ENCODE results near the gene KCTD19.

KCTD19 gene

DNA sequence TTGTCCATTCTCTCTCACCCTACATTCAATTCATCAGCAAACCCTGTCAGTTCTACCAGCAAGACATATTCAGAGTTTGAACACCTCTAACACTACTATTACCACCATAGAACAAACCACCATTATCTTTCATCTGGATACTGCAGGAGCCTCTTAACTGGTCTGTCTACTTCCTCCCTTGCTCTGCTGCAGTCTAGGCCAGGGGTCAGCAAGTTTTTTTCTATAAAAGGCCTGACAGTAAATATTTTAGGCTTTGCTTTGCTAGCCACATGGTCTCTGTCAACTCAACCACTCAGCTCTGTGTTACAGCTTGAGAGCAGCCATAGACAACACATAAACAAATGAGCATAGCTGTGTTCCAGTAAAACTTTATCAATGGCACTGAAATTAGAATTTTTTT lies 13.8 kb downstream of the KCTD19 start:
- DNase-seq: no peak

DNA sequence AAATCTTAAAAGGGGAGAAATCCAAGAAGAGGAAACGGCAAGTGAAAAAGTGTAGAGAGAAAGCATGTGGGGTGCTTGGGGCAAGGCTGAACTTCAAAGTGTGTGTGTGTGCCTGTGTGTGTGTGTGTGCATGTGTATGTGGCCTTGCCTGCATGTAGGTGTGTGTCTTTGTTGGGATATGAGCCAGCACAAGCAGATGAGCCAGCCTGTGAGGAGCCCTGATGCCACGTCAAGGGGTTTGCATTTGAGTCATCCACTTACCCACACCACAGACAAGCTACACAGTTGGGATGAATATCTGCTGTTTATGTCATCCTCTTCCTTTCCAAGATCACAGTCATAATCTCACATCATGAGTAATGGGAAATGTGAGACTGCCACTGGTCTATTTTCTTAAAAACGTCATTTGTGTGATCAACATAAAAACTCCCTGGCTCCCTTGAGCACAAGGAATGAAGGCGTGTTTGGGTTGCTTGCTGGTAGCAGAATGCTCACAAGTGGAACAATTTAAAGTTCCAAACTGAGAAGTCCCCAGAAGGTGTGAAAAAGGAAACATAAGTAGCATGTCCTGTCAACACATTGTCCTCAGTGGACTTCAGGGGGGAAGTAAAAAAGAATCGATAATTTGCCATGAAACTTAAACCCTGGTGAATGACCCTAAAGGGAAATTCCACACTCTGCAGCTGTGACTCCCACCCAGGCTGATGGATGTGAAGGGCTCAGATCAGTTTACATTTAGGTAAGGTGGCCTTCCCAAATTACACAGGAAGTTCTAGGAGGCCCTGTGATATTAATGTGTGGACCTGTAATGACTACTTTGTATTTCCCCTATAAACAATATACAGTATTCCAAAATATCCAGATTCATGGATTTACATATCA lies 14.7 kb downstream of the KCTD19 start:
- DNase-seq: no peak

DNA sequence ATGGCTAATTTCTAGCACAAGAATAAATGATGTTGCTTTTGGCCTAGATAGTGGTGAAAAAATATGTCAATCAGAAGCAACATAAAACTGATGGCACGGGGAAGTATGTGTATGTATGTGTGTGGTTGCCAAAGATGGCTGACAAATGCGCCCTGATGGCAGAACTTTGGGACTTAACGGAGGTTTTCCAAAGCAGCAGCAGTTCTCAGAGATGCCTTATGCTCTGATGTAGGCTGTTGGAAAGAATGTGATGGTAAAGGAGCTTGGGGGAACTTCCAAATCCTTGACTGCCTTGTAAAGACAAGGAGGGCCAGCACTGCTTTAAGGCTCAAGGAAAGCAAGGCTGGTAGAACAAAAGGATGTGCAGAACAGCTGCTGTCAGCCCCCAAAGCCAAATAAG lies 16.0 kb downstream of the KCTD19 start:
- DNase-seq: no peak

DNA sequence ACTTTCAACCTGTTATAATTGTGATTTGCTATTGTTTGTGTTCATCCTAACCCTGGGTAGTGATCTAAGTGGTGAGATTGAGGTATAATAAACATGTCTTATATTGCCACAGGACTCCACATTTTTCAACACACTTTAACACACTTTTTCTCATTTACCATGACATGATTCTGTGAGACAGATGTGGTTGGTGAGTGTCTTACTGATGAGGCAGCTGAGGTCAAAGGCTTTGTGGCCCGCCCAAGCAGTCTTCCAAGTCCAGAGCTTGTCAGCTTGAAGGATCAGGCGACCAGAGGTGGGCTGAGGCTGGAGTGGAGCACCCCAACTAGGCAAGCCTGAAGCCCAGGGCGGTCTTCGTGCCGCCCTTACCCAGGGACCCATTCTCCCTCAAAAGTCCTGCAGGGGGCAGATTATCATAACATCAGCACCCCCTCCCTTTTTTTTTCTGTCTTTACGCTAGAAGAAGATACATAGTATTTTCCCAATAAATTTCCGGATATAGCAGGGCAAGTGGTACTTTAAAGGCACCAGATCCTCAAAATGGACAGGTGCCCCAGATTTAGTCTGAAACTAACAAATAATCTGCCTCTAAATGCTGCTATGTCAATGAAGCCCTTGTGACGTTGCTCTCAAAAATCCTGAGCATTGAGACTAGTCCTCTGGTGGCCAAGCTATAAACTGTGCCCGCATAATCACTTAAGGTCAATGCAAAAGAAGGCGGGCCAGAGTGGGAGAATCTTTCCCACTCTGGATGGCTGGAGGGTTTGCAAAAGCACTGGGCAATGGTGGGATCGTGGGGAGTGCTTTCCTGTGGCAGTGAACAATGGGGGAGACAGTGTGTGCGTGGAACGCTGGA lies 21.1 kb downstream of the KCTD19 start:
- DNase-seq: no peak

DNA sequence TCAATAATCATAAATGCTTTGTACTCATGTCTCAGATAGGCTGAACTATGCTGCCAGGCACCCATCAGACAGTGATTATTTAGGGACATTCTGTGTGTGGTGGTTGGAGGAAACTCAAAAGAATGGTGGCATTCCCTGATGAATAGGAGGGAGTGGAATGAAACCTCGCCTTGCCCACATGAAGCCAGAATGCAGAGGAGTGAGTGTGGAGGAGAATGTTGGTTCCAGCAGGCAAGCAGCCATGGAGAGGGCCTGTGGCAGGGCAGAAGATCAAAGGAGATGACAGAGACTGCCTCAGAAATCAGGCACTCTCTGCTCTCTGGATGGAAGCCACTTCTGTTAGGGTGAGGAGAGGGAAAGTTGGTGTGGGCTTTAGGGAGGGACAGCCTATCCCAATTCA lies 22.5 kb downstream of the KCTD19 start:
- DNase-seq: no peak

DNA sequence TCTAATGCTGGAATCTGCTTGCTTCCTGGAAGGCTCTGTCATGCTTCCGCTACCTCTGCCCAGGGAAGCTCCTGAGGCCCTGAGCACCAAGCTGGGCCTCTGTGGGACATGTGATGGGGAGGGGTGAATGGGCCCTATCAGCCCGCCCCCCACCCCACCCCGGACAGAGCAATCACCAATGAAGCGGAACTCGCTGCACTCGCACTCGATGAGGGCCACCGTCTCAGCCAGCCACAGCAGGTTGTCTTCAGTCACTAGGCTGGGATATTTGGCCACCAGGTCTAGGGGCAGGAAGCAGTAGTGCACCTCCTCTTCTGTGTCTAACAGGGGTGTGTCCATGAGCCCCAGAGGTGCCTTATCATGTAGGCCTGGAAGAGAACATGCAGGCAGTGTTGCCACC lies 23.6 kb downstream of the KCTD19 start:
- DNase-seq: no peak

DNA sequence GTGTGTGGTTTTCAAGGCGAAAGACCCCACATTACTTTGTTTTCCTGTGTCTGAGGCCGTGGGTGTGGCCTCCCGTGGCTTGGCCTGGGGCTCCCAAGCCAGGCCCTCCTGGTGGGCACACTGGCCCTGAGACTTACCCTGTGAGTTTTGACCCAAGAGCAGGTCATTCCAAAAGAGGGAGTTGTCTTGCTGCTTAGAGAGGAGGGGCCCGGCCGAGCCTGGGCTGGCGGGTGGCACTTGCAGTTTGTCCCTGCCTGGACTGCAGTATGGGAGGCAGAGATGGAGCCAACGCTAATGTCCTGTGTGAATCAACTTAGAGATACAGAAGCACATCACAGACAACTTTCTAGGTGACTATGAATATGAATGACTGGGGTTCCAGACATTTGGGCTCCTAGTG lies 24.5 kb downstream of the KCTD19 start:
- DNase-seq: no peak

DNA sequence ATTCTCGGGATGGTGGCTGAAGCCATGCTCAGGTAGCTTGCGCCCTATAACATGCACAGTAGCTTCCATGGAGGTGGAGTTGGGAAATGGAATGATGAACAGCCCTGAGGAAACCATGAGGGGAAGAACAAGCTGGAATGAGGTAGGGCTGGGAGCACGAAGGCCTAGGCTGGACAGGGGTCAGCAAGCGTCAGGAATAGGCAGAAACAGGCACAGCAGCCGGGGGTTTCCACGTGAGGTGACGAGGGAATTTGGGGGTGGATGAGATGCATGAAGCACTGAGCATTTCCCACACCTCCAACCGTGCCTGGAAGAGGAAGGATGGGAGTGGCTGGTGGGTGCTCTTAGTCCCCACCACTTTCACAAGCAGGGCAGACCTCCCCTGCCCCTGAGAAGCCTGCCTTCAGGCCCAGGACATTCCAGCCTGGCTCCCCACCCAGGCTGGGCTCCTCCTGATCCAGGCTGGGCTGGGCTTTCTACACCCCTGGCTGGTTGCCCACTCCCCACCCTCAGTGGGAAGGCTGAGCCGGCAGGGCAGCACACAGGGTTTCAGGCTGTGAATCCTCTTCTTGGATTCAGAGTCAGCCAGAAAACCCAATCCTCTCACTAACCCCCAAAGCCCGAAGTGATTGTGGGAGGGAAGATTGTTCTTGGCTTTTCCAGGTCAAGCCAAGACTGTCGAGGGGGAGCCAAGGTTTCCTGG lies 25.3 kb downstream of the KCTD19 start:
- DNase-seq: no peak

DNA sequence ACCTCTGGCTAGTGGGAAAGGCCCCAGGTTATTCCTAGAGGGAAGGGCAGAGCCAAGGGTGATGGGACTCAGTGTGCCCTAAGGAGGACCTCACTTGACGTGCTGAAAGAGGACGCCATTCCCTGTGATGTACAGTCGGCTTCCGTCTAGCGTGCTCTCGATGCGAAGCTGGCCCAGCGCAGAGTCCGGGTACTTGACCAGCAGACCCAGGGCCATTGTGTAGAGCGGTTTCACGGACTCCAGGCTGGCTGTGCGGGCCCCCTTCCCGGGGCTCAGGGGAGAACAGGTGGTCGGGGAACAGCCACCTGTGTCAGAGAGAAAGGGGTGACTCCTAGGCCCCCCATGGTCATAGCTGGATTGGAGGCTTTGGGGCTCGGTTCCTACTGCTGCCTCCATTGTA lies 27.3 kb downstream of the KCTD19 start:
- DNase-seq: no peak

DNA sequence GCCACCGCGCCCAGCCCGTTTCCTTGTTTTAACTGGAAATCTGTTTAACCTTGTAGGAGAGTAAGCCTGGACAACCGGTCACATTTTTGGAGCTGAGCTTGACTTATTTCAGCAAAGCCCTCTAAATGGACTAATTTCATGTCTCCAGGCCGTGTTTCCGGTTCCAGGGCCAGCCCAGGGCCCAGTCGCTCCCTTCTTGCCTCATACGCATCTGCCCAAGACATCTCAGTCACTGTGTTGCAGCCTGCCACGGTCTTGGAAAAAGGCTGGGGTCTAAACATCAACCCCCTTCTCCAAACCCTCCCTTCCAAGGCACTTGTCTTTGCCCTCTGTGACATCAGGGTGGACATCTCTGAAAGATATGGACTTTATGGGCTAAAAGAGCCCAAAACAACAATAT lies 28.3 kb downstream of the KCTD19 start:
- DNase-seq: no peak

DNA sequence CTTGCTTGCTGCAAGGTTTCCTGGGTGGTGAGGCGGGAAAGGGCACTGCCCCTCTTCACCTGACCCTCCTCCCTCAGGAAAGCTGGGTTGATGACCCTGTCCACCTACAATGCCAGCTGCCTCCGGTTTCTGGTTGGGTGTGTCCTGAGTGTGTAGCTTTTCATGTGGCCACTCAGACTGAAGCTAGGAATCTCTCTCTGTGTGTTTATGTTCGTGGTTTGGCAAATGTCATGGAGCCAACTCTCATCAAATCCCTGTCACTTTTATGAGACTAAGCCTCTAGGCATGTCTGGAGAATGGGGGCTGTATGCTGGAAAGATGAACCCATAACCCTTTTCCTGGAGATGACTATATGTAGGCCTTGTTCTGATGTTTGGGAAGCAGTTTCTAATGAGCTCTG lies 30.1 kb downstream of the KCTD19 start:
- DNase-seq: no peak

DNA sequence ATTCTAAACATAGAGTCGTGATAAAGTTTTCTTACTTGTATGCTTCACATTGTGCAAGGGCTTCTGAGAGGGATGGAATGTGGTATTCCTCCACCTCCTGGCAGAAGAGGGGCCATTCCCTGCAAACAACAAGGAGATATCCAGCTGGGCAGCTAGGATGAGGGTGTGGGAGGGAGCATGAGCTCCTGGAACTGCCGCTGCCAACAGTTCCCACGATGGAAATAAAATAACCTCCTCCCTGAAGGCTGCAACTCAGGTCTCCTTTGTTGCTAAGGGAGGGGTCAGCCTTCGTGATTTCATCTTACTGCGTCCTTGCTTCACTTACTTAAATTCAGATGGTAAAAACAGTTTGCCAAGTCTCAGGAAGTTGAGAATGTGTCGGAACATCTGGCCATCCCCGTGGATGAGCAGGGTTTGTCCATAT lies 31.6 kb downstream of the KCTD19 start:
- DNase-seq: no peak

DNA sequence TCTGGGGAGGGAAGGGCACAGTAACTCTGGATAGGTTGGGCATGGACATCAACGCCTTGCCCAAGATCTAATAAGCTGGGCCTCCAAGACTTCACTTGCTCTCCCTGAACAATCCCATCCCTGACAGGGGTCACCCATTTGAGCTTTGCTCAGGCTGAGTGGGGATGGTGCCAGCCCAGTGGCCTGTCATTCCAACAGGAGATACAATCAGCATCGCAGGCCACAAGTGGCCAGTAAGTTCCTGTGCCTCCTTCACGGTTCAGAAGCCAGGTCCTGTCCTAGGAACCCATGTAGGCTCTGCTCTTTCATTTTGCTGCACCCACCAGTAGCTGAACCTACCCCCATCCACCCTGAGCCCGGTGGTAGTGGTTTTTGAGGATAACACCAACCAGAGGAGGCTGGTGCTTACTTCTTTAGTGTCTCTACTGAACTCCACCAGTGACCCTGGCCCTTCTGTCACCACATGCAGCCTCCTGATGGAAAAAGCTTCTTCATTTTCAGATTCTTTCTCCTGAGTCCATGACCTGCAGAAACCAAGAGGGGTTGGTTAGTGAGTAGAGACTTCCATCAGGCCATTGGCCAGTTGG lies 32.3 kb downstream of the KCTD19 start:
- no peak for DNase-seq

DNA sequence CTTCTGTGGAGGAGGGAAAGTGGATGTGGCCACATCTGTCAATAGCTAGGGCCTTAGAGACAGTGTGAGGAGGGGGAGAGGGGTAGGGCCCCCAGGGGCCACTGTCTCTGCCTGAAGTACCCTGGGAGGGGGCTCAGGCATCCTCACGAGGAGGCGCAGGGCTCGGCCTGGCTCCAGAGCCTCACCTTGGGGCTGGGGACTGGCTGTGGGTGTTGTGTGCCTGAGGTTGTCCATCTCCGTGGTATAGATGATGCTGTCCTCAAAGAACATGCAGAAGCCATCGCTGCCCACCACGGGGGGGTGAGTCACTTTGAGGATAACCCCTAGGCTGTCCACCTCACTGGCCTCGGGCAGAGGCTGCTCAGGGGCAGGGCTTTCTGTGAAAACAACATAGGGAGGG lies 35.1 kb downstream of the KCTD19 start:
- DNase-seq: no peak

DNA sequence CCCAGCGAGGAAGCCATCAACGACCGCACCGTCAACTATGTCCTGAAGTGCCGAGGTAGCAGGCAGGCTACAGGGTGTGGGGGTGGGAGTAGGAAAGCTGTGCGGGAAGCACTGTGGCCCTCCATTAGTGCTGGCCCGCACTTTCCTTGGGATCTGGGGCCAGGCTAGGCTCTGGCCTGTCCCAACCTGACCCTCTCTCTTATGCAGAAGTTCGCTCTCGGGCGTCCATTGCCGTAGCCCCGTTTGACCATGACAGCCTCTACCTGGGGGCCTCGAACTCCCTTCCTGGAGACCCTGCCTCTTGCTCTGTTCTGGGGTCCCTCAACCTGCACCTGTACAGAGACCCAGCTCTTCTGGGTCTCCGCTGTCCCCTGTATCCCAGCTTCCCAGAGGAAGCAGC lies 38.6 kb downstream of the KCTD19 start:
- DNase-seq: no peak

DNA sequence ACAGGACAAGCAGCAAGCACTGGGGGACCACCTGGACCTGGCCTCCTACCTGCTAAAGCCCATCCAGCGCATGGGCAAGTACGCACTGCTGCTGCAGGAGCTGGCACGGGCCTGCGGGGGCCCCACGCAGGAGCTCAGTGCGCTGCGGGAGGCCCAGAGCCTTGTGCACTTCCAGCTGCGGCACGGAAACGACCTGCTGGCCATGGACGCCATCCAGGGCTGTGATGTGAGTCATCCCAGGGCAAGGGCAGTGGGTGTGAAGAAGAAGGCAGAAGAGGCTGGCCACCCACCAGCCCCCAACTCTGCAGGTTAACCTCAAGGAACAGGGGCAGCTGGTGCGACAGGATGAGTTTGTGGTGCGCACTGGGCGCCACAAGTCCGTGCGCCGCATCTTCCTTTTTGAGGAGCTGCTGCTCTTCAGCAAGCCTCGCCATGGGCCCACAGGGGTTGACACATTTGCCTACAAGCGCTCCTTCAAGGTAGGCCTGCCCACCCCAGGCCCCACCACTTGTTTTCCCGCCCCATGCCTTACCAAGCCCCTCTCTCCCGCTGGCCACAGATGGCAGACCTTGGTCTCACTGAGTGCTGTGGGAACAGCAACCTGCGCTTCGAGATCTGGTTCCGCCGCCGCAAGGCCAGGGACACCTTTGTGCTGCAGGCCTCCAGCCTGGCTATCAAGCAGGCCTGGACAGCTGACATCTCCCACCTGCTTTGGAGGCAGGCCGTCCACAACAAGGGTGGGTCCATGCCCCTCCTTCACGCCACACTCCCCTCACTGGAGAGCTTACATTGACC lies 39.9 kb downstream of the KCTD19 start:
- no peak for DNase-seq

DNA sequence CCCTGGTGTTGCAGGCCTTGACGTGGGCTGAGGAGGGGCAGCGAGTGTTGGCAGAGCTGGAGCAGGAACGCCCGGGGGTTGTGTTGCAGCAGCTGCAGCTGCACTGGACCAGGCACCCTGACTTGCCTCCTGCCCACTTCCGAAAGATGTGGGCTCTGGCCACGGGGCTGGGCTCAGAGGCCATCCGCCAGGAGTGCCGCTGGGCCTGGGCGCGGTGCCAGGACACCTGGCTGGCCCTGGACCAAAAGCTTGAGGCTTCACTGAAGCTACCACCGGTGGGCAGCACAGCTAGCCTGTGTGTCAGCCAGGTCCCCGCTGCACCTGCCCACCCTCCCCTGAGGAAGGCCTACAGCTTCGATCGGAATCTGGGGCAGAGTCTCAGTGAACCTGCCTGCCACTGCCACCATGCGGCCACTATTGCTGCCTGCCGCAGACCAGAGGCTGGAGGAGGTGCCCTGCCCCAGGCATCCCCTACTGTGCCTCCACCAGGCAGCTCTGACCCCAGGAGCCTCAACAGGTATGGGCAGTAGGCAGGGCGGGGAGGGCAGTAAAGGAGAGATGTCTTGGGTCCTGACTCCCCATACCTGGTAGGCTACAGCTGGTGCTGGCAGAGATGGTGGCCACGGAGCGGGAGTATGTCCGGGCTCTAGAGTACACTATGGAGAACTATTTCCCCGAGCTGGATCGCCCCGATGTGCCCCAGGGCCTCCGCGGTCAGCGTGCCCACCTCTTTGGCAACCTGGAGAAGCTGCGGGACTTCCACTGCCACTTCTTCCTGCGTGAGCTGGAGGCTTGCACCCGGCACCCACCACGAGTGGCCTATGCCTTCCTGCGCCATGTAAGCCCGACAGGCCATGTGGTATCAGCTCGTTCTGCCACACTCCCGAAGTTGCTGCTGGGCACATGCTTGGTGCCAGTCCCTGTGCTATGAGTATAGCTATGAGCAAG lies 41.6 kb downstream of the KCTD19 start:
- DNase-seq: peak; percentile 80

DNA sequence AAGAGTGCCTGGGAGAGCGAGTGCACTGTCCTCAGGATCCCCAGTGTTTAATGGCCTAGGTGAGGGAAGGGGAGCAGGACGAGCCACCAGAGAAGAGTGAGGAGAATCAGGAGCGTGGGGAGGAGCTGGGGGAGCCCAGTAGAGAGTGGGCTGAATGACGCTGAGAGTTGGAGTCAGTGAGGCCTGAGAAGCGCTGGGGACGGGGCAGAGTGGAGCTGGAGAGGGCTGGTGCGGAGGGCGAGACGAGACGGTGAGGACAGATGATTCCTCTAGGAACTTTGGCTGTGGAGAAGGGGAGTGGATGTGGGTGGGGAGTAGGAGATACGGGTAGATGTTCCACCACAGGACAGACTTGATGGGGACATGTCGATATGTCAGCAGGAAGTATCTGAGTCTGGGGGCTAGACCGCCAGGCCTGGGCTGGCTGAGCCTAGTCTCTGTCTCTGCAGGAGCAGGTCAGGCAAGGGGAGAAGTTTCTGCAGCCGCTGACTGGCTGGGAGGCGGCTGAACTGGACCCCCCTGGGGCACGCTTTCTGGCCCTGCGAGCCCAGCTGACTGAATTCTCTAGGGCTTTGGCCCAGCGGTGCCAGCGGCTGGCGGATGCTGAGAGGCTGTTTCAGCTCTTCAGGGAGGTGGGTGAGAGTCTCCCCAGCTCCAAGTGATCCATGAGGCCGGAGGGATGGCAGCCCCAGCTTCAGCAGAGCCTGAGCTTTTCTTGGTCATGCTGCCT lies 42.5 kb downstream of the KCTD19 start:
- DNase-seq: no peak

DNA sequence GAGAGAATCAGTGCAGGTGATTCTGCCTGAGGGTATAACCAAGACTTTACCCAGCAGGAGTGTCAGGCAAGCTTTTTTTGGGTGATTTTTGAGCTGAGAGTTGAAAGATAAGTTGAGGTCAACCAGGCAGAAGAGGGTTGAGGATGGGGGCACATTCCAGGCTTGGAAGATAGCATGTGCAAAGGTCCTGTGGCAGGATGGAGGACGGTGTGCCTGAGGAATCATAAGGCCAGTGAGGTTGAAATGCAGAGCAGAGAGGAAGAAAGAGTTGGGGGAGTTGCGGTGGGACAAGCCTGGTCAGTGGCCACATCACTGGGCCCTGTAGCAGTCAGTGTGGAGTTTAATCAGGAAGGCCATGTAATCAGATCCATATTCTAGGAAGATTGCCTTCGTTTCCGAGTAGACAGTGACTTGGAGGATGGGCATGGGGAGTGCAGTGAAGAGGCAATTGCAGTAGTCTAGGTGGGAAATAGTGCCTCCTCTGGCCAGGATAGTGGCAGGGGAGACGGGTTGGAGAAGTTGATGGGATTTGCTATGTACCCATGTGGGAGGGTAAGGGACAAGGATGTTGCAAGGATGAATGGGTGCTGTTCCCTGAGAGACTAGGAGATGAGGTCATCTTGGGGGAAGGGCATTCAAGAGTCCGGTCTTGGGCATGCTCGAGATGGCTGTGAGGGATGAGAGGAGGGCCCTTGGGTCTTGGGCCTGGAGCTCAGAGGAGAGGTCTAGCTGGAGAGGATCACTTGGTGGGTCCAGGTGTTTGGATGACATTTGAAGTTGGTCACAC lies 43.3 kb downstream of the KCTD19 start:
- DNase-seq: no peak

DNA sequence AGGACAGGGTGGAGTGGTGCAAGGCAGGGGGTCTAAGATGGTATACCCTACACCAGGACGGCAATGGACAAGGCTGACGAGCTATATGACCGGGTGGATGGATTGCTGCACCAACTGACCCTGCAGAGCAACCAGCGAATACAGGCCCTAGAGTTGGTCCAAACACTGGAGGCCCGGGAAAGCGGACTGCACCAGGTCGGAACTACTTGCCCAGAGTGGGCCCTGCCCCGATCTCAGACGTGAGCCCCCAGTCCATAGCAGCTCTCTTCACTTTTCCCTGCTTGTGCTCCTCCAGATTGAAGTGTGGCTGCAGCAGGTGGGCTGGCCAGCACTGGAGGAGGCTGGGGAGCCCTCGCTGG lies 44.1 kb downstream of the KCTD19 start:
- no peak for DNase-seq

All from NCI-H1105 (cell line).